ENCODE measurements around the gene CIZ1.
"Not testable (repeated sequence)": the region's sequence is repeated elsewhere in the genome, so short reads cannot be mapped to it uniquely, and the experiment has no call there.

Gene CIZ1

DNA sequence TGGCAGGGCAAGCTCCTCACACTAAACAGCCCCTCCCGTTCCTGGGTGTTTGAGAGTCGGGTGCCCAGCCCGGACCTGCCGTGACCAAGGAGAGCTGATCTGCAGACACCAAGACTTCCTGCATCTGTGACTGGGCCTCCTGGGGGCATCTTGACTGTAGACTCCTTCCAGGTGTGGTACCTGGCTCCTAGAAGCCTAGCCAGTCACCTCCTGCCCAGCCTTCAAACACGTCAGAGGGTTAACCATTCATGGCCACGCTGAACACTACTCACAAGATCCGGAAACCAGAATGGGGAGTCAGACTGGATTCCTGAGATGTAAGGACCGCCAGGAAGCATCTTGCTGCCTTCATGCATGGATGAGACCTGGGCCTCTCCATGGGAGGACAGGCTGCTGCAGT lies 45.8 kb downstream of the CIZ1 start:
- DNase-seq (ENCODE audit: low spot score) = no peak

DNA sequence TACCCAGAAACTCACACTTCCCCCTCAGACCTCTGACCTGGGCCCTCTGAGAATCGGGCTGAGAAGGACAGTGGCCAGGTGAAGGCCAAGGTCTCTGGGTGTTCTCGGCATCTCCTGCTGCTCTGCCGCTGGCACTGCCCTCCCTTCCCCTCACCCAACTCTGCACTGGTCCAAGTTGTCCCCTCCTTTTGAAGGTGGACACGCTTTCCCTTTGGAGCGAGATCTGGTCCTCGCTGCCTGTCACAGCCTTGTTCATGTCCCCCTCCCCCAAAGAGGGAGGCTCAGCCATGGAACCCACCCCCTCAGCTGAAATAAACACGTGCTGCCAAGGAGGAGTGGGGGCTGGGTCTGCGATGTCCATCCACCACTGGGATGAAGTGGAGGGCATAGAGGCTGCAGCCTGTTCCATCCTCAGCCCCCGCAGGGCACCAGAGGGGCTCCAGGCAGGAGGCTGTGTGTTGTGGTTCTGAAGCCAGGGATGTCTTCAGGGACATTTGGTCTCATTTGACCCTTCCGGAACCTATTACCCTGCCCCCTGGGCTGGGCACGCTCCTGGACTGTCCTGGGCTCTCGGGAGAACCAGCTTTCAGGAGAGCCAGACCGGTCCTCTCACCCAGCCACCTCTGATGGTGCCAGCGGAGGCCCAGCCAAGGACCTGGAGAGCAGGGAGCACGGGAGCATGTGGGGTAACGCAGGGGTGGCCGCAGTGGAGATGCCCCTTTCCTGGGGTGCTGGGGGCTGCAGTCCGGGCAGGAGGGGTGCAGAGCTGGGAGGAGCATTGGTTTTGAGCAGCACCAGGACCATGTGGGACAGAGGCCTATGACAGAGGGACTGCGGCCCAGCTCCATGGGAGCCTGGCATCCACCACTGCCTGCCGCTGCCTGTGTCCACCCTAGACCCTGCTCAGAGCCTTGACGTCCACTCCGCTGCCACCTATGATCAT lies 46.9 kb downstream of the CIZ1 start:
- no peak for DNase-seq (ENCODE audit: low spot score)

DNA sequence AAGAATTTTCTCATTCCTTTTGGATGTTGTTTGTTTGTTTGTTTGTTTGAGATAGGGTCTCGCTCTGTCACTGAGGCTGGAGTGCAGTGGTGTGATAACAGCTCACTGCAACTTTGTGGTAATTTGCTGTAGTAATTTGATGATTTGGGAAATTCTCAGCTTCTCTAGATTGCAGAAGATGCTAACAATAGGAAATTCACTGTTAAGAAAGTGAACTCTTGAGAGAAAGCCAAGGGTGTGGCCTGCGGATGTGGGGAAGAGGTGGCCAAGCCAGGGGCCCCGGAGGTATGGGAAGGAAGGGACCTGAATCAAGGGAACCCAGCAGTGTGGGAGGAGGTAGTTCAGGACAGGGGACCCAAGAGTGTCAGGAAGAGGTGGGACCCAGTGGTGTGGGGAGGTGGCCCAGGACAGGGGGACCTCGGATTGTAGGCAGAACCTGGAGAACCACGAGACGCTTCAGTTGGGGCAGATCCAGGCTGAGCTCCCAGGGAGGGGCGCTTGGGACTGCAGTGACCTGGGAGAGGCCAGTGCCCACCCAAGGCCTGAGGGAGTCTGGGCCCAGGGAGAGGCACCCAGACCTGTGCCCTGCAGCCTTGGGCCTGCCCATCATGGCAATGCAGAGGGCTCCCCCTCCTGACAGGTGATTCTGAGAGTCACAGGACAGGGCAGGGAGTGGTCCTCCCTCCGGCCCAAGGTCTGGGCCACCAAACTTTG lies 47.7 kb downstream of the CIZ1 start:
- DNase-seq (ENCODE audit: low spot score) = no peak

DNA sequence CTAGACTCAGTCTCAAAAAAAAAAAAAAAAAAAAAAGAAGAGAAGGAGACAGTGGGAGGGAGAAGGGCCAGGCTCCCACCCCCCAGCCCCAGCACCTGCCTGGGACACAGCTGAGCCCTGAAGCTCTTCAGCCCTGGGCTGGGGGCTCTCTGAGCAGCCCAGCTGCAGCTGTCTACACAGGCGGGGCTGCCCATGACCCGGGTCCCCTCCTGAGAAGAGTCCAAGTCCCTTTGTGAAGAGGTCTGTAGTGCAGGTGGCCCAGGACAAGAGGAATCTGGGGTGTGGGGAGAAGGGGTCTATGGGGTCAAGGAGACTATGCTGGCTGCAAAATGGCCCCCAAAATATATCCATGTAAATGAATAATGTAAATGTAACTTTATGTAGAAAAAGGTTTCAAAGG lies 48.8 kb downstream of the CIZ1 start:
- no peak for DNase-seq (ENCODE audit: low spot score)

DNA sequence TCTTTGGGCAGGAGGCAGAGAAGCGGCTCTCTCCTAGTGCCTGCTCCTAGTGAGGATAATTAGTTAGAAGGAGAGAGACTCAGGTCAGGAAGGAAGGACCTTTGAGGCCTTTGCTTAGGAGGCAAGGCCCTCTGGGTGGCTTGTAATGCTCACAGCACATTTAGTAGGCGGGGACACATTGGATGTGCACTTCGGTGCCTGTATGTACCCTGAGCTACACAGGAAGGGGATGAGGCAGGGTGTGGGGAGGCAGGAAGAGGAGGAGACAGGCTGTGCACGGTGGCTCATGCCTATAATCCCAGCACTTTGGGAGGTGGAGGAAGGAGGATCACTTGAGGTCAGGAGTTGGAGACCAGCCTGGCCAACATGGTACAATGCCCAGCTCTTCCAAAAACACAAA lies 49.3 kb downstream of the CIZ1 start:
- DNase-seq (ENCODE audit: low spot score) = no peak

DNA sequence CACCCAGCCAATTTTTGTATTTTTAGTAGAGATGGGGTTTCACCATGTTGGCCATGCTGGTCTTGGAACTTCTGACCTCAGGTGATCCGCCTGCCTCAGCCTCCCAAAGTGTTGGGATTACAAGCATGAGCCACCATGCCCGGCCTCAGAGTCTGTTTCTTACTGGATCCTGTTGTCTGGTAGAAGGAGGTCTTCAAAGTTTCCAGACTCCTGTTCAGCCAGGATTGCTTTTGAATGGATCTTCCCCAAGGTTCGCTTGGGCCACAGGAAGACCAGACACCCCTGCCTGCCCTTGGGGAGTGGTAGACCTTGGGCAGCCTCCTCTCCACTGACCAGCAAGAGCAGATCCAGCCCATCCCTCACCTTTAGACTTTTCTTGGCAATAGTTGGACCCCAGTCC lies 49.8 kb downstream of the CIZ1 start:
- no peak for DNase-seq (ENCODE audit: low spot score)

DNA sequence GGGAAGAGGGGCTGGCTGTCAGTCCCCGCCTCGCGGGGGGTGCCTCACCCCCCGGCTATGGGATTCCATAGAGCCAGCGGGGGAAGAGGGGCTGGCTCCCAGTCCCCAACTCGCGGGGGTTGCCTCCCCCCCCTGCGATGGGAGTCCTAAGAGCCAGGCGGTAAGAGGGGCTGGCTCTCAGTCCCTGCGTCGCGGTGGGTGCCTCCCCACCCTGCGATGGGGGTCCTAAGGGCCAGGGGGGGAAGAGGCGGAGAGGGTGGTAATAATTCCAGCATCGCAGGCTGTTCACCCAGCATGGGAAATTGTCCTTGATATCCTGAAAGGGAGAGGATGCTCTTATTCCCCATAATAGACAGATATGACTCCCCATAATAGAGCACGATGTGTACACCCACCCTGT lies 51.8 kb downstream of the CIZ1 start:
- DNase-seq (ENCODE audit: low spot score) = no peak

DNA sequence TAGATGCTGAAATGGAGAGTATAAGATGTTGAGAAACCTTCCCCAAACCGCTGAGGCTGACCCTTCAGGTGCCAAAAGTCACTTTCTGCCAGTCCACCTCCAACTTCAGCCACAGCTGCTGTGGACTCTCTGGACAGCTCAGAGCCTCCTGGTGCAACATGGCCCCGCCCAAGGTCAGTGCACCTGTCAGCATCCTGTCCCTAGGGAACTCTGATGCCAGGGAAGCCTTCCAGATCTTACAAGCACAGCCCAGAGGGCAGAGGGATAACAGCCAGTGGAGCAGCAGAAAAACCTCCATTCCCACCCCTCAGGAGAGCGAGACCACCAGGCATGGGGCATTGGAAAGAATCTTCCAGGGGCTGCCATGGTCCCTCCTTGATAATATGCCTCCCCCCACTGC lies 53.4 kb downstream of the CIZ1 start:
- DNase-seq (ENCODE audit: low spot score) = no peak

DNA sequence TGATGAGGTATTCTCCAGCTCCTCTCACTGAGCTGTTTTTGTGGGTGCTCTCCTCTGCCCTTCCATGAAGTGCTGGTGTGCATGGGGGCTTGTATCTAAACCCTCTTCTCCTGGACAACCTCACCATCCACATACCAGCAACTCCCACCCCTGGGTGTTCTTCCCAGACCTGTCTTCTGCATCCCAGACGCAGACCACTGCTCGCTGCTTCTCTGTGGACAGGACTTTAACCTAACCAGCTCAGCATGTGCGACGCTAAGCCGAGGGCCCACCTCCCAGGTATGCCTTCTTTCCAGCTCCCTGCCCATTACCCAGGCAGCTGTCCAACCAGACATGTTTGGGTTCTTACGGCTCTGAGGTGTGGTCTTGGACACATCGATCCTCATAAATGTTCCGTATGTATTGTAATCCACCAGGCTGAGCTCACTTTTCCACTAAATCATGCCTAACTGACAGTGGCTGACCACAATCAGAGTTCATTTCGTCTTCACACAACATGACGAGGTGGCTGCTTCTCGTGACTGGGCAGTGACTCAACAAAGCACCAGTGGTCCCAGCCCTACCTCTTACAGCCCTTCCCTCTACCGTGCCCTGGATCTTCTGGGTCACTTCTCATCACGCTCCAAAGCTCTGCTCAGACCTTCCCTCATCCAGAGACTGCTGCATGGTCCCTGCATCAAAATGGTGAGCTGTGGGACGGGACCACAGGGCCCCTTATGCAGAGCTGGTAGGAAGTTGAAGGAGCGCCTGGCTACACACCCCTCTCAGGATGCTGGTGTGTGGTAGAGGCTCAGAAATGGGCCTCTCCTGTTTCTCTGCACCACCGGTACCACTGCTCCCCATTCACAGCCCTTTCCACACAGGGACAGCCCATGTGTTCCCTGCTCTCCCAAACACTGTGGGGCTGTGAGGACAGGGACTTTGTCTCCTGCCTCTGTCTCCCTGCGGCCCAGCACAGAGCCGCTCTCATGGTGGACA lies 54.3 kb downstream of the CIZ1 start:
- no peak for DNase-seq (ENCODE audit: low spot score)

DNA sequence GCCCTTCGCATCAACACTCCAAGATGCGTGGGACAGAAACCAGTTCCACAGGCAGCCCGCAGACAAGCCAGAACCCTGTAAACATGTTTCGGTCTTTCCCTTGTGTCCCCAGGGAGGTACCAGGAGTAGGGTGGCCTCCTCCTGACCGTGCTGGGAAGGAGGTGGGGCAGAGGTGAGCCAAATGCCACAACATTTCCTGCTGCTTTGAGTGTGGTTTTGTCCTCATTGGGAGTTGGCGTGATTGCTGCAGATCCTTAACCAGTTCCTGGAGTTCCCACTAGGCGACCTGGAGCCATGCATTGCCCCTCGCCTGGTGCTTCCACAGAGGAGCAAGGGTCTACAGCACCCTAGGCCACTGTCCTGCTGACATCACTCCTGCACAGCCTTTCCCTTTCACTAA lies 55.8 kb downstream of the CIZ1 start:
- DNase-seq (ENCODE audit: low spot score) = not testable (repeated sequence)

DNA sequence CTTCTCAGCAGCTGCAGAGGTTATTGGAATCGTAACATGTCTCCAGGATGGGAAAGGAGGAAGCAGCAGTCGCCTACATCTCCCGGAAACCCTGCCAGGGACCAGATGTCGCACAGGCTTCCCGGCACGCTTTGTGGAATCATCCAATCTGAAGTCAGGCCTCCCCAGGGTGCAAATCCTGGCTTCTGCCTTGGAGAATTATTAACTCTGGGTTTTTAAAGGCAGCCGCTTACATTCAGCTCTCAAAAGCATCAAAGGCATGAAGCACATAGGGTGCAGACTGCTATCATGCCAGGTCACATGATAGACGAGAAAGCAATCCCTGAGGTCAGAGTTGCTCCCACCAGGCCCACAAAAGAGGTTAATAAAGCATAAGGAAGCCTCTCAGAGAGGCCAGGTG lies 59.2 kb downstream of the CIZ1 start:
- not testable (repeated sequence) for DNase-seq (ENCODE audit: low spot score)

DNA sequence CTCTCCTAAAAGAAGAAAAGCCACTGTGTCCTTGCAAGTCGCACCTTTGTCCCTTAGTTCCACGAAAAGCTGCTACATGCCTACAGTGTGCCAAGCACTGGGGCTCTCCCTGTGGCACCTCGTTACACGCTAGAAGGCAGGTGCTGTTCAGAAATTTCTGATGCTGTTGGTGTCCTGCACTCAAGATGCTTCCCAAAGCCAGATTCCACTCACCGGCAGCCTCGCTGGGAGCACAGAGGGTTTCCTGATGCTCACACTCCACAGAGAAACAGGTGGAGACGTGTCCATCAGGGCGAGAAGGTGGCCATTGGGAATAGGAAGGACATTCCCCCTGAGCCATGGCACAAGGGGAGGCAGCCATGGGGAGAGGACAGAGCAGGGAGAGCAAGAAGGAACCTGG lies 60.0 kb downstream of the CIZ1 start:
- not testable (repeated sequence) for DNase-seq (ENCODE audit: low spot score)

DNA sequence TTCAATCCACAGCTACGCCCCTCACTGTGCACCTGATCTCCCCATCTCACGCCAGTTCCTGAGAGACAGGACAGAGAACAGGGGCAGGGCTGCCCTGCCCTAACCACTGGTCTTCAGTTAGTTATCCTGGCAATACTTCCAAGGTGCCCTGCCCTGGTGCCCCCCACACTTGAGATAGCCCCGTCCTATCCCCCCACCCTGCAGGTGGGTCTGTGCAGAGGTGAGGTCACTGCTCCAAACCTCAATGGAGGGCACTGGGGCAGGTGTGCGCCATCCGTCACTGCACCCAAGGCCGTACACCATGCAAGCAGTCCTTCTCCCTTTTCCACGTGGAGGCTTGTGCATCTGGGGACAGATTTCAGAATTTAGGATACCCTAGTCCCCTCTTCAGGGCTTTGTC lies 60.7 kb downstream of the CIZ1 start:
- not testable (repeated sequence) for DNase-seq (ENCODE audit: low spot score)

DNA sequence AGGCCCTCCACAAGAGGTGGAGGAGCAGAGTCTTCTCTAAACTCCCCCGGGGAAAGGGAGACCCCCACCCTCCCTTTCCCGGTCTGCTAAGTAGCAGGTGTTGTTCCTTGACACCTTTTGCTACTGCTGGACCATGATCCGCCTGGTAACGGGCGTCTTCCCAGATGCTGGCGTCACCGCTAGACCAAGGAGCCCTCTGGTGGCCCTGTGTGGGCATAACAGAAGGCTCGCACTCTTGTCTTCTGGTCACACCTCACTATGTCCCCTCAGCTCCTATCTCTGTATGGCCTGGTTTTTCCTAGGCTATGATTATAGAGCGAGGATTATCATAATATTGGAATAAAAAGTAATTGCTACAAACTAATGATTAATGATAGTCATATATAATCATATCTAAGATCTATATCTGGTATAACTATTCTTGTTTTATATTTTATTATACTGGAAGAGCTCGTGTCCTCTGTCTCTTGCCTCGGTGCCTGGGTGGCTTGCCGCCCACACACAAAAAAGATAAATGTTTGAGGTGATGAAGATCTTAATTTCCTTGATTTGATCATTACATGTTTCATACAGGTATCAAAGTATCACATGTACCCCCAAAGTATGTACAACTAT lies 61.3 kb downstream of the CIZ1 start:
- not testable (repeated sequence) for DNase-seq (ENCODE audit: low spot score)

DNA sequence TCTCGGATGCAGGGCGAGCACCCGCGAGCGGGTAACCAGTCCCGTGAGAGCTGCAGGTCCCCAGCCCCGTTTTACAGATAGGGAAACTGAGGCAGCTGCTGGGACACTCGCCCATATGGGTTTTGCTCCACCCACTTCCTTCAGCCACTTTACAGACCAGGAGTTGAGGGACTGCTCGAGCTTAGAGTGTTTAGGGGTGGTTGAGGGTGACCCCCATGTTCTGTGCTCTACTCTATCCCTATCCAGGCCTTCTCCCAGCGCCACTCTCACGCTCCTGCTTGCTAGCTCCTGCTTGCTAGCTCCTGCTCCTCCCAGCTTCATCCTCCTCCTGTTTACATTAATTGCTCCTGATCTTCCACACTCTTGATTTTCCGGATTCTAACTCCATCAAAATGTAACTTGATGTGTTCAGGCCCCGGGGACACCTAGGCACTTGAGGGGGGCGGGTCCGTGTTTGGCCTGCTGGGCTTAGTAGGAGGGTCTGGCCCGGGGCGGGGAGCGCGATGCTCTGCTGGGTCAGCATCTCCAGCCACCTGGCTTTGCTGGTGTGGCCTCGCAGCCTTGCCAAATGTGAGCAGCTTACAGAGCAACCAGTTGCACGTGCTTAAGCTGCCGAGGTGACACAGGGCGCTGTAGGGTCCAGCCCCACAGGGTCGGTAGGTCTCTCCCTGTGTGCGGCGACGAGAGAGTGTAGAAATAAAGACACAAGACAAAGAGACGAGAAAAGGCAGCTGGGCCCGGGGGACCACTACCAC lies 62.4 kb downstream of the CIZ1 start:
- DNase-seq (ENCODE audit: low spot score) = no peak

DNA sequence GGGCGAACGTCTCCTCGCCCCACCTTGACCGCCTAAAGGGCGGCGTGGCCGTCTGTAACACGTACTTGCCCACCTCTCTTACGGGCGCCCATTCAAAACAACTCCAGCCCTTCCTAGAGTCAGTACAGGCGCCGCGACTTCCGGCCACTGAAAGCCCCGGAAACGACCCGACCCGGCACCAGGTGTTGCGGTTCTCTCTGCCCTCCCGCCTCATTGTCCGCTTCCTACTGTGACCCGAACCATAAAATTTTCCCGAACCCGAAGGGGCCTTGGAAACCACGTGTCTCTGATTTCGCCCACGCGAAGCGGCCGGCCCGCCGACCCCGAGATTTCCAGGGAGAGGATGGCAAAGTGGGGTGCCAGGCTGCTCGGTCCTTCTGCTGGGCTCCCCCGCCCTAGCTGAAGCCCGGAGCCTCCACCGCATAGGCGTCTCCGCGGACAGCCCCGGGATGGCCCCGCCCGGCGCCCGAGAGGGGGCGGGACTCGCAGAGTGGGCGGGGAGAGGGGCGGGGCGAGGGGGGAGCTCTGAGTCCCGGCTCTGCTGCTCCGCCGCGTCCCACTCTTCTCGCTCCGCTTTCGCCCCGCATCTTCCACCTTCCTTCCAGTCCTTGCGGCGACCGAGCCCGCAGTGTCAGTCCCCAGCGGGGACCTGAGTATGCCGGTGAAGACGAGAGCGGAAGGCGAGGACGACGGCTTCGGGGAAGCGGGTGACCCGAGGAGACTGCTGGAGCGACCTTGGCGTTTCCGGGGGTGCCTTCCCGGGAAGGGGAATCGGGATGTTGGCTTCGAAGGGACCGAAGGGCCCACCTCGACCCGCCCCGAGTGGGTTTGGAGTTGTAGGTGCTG lies 63.2 kb downstream of the CIZ1 start:
- peak; percentile 84 for DNase-seq (ENCODE audit: low spot score)

DNA sequence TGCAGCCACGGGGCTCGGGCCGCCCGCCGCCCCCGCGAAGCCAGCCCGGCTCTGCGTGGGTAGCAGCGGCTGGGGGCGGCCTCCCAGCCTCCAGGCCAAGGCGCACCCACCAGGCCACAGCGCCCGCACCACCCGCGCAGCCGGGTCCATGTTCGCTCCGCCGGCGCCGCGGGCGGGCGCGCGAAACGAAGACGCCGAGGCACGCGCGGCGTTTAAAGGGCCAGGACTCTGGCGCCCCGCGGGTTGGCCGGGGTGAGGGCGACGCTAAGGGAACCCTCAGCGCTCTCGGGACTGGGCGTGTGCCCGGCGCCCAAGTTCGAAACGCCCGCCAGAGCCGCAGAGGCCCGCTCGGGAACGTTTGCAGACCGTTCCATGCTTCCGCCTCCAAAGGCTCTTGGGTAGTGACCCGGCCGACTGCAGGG lies 63.8 kb downstream of the CIZ1 start, which contains the start of gene PTGES2:
Gene PTGES2, minus strand, starts transcription at position 162 of the 422 bp plus-strand sequence. Its CDS starts 12 bp downstream, at position 150.
- peak; percentile 40 for DNase-seq (ENCODE audit: low spot score)

DNA sequence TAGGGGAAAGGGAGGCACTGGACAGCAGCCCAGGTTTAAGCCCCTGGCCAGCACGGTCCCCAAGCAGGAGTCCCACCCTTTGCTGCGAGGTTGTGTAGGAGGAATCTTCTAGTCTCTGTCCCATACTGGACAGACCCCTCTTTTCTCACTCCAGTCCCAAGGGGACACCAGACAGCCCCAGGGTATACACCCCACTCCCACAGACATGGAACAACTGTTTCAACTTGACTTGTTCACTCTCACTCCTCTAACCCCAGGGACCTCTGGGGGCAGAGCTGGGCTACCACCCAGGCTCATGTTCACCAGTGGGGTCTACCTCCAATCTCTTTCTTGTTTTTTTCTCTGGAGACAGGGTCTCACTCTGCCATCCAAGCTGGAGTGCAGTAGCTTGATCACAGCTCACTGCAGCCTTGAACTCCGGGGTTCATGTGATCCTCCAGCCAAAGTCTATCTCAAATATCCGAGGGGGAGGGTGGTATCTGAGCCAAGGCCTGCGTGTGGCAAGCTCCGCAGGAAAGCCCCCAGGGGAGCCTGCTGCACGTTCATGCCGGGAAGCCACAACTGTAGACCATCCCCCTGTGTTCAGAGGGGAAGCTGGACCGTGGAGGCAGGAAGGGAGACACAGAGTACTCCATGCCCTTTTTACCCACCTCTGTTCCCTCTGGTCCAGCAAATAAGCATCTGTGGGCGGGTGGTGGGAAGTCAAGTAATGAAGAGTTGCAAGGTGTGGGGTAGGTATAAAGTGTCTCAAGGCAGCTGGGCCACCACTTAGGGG lies 65.6 kb downstream of the CIZ1 start:
- DNase-seq (ENCODE audit: low spot score) = no peak

Data from COLO829 (cell line).